HG03520 (cell line): ENCODE results near the gene IL1R2.

Experiments used
- ATAC-seq: cut with Tn5 transposase; IDR thresholded peaks from one replicate; pipeline ENCODE4 v1.9.1; 2021; ENCODE audit warnings: mild to moderate bottlenecking, moderate library complexity; ENCODE audit not compliant: unreplicated experiment

The IL1R2 gene

GRCh38 chr2:102074152-102074783, 82.5 kb downstream of the IL1R2 start:
- no peak for ATAC-seq

- no peak for ATAC-seq
These were observed 83.7 kb downstream of the IL1R2 start for GRCh38 chr2:102075479-102075878.

DNA sequence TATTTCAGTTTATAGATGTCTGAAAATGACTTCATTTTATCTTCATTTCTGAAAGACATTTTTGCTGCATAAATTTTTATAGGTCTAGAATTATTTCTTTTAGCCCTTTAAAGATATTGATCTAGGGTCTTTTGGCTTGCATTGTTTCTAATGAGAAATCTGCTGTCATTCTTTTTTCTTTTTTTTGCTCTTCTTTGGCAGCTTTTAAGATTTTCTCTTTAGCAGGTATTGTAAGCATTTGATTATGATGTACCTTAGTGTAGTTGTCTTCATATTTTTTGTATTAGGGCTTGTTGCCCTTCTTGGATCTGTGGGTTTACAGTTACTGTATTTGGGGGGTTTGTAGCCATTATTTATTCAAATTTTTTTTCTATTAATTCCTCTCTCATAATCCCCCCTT, 84.8 kb downstream of the IL1R2 start:
- ATAC-seq, result no peak
